GM23248 (cell line): ENCODE data around the gene NUP210. TPM values are rescaled to one million over a fixed set of nuclear protein-coding genes. Genes with fewer than 3 reads are reported as not detected.

ENCODE experiments used
- DNase-seq: peaks from one replicate; pipeline ENCODE4 v3.0.0-alpha.2; 2015
- H2AFZ ChIP-seq: fragments of 200-600 bp; sonication (generic); 2 replicates; pipeline ENCODE4 v1.6.1; 2016; ENCODE audit warnings: antibody characterized with exemption
- H3F3A ChIP-seq: fragments of 200-600 bp; sonication (generic); 2 replicates; pipeline ENCODE4 v1.6.1; 2016; ENCODE audit warnings: mild to moderate bottlenecking, antibody characterized with exemption, mixed run types; ENCODE audit not compliant: insufficient read depth
- H3K27ac ChIP-seq: fragments of 200-600 bp; sonication (generic); 2 replicates; pipeline ENCODE4 v1.5.1; 2016; ENCODE audit warnings: mild to moderate bottlenecking
- H3K27me3 ChIP-seq: fragments of 200-600 bp; sonication (generic); replicated peaks from 2 replicates; pipeline ENCODE4 v1.6.1; 2016; ENCODE audit warnings: mild to moderate bottlenecking; ENCODE audit not compliant: insufficient read depth
- H3K36me3 ChIP-seq: fragments of 200-600 bp; sonication (generic); 2 replicates; pipeline ENCODE4 v1.6.1; 2016; ENCODE audit warnings: low read depth, mild to moderate bottlenecking
- H3K4me1 ChIP-seq: fragments of 200-600 bp; sonication (generic); 2 replicates; pipeline ENCODE4 v1.6.1; 2016; ENCODE audit warnings: mild to moderate bottlenecking; ENCODE audit not compliant: insufficient read depth
- H3K4me2 ChIP-seq: fragments of 200-600 bp; sonication (generic); one replicate; pipeline ENCODE4 v1.6.1; 2016; ENCODE audit warnings: mild to moderate bottlenecking; ENCODE audit not compliant: unreplicated experiment
- H3K4me3 ChIP-seq: fragments of 200-600 bp; sonication (generic); 2 replicates; pipeline ENCODE4 v1.5.1; 2016; ENCODE audit warnings: mild to moderate bottlenecking
- H3K79me2 ChIP-seq: fragments of 200-600 bp; sonication (generic); 2 replicates; pipeline ENCODE4 v1.6.1; 2016; ENCODE audit warnings: mild to moderate bottlenecking; ENCODE audit not compliant: insufficient read depth
- H3K9ac ChIP-seq: fragments of 200-600 bp; sonication (generic); 2 replicates; pipeline ENCODE4 v1.6.1; 2016; ENCODE audit warnings: mild to moderate bottlenecking
- H3K9me2 ChIP-seq: fragments of 200-600 bp; sonication (generic); 2 replicates; pipeline ENCODE4 v1.6.1; 2016; ENCODE audit warnings: mixed run types, mild to moderate bottlenecking, moderate library complexity; ENCODE audit not compliant: insufficient read depth
- H3K9me3 ChIP-seq: fragments of 200-600 bp; sonication (generic); one replicate; pipeline ENCODE4 v1.6.1; 2017; ENCODE audit warnings: low read depth
- H4K20me1 ChIP-seq: fragments of 200-600 bp; sonication (generic); 2 replicates; pipeline ENCODE4 v1.6.0; 2016; ENCODE audit not compliant: insufficient read depth
- EZH2 ChIP-seq: fragments of 200-600 bp; sonication (generic); IDR thresholded peaks from 2 replicates; pipeline ENCODE4 v1.6.1; 2018; ENCODE audit warnings: antibody characterized with exemption, mild to moderate bottlenecking; ENCODE audit not compliant: insufficient read depth, poor library complexity, severe bottlenecking
- EZH2phosphoT487 ChIP-seq: fragments of 200-600 bp; sonication (generic); IDR thresholded peaks from 2 replicates; pipeline ENCODE4 v1.6.1; 2018; ENCODE audit warnings: antibody characterized with exemption, moderate library complexity, mild to moderate bottlenecking, low read depth; ENCODE audit not compliant: insufficient read depth
- WGBS, 2 experiments: methylation state at CpG; one replicate each; pipeline ENCODE4 v1.1.6; 2015 to 2017; ENCODE audit warnings: low lambda C conversion rate in 2 of 2, low coverage in 1 of 2; ENCODE audit errors: missing lambda C conversion rate in 2 of 2; 5-methylcytosine and 5-hydroxymethylcytosine counted together
- in situ Hi-C: fragments of 300-500 bp; cut with MboI; formaldehyde crosslinking; loops from 2 replicates; pipeline ENCODE4 v1.15.0; 2020
- polyA plus RNA-seq: library from polyadenylated mRNA; unstranded; fragments of >200 nt; fragmentation: Nextera tagmentation; extraction: Ambion mirVana; gene quantifications from 2 replicates; pipeline ENCODE4 v1.2.1, GENCODE V29; 2016
- total RNA-seq: library from RNA; depleted of rRNA; stranded (reverse); fragments of >200 nt; shearing (Covaris generic); gene quantifications from 2 replicates; pipeline ENCODE4 v1.2.3, GENCODE V29; 2014

NUP210 gene
- total and polyA plus RNA-seq, 2 experiments from 2014 or later, result 0.04 TPM; not detected in 1

GRCh38 chr3:13300546-13301285, 119.4 kb downstream of the NUP210 start:
- H4K20me1 ChIP-seq, result no peaks in the 10 kb centered on the region
- no peaks in the 10 kb centered on the region for H3F3A ChIP-seq
- H3K4me2 ChIP-seq, result no peak overlapping the region
- no peak overlapping the region for H2AFZ ChIP-seq
- no peak overlapping the region for H3K9ac ChIP-seq
- no peaks in the 10 kb centered on the region for H3K36me3 ChIP-seq
- H3K9me2 ChIP-seq, result no peaks in the 10 kb centered on the region
- H3K4me1 ChIP-seq, result no peaks in the 10 kb centered on the region
- no peak for DNase-seq
- 50 to 51% methylated on average over 5 of the region's 5 CpGs for WGBS, 2 experiments
- no peak overlapping the region for H3K4me3 ChIP-seq
- H3K9me3 ChIP-seq, result no peaks in the 10 kb centered on the region
- H3K27ac ChIP-seq, result no peak overlapping the region
- in situ Hi-C loops, result no loop called here
- TF ChIP-seq EZH2, result no peak
- no peak for TF ChIP-seq EZH2phosphoT487
- no peaks in the 10 kb centered on the region for H3K79me2 ChIP-seq
- 0 out of 2 replicates have a peak, but pooled peaks cover 5% of the 10 kb centered on the region for H3K27me3 ChIP-seq

GRCh38 chr3:13299531-13300155, 120.5 kb downstream of the NUP210 start:
- in situ Hi-C loops, result no loop called here
- TF ChIP-seq EZH2 (no peak), EZH2phosphoT487 (no peak)
- WGBS, 2 experiments, result 46 to 58% methylated on average over 7 of the region's 7 CpGs

GRCh38 chr3:13296662-13297061, 123.5 kb downstream of the NUP210 start:
- H4K20me1 ChIP-seq, result no peaks in the 10 kb centered on the region
- in situ Hi-C loops, result no loop called here
- WGBS, 2 experiments, result 11 to 12% methylated on average over 6 of the region's 6 CpGs

More at GRCh38 chr3:13299531-13300155, 120.5 kb downstream of the NUP210 start:
- no peaks in the 10 kb centered on the region for H3K9me2 ChIP-seq
- H3F3A ChIP-seq, result no peaks in the 10 kb centered on the region
- H3K4me1 ChIP-seq, result no peaks in the 10 kb centered on the region
- H3K9me3 ChIP-seq, result no peaks in the 10 kb centered on the region
- H3K4me2 ChIP-seq, result no peak overlapping the region
- 0 out of 2 replicates have a peak, but pooled peaks cover 5% of the 10 kb centered on the region for H3K27me3 ChIP-seq
- H3K36me3 ChIP-seq, result no peaks in the 10 kb centered on the region
- H4K20me1 ChIP-seq, result no peaks in the 10 kb centered on the region
- no peak overlapping the region for H3K4me3 ChIP-seq
- no peak overlapping the region for H3K9ac ChIP-seq
- no peak overlapping the region for H2AFZ ChIP-seq
- H3K79me2 ChIP-seq, result no peaks in the 10 kb centered on the region
- H3K27ac ChIP-seq, result no peak overlapping the region
- no peak for DNase-seq

GRCh38 chr3:13294442-13295351, 125.4 kb downstream of the NUP210 start:
- Histone ChIP-seq H4K20me1 (no peaks in the 10 kb centered on the region), H3K9me3 (no peaks in the 10 kb centered on the region), H3K27me3 (peaks cover 9% of the 10 kb centered on the region; the same call in 1 of the 2 replicates), H3K4me3 (no peak overlapping the region), H3K9ac (no peak overlapping the region), H3F3A (no peaks in the 10 kb centered on the region), H2AFZ (no peak overlapping the region), H3K4me2 (no peak overlapping the region), H3K79me2 (no peaks in the 10 kb centered on the region), H3K27ac (no peak overlapping the region), H3K4me1 (no peaks in the 10 kb centered on the region), H3K9me2 (no peaks in the 10 kb centered on the region), H3K36me3 (no peaks in the 10 kb centered on the region)
- TF ChIP-seq EZH2, result no peak
- TF ChIP-seq EZH2phosphoT487, result no peak
- 64 to 66% methylated on average over 18 of the region's 18 CpGs for WGBS, 2 experiments
- DNase-seq, result no peak
- in situ Hi-C loops, result no loop called here

More at GRCh38 chr3:13296662-13297061, 123.5 kb downstream of the NUP210 start:
- H3K36me3 ChIP-seq, result no peaks in the 10 kb centered on the region
- H3K4me1 ChIP-seq, result no peaks in the 10 kb centered on the region
- no peak overlapping the region for H3K4me2 ChIP-seq
- no peaks in the 10 kb centered on the region for H3K79me2 ChIP-seq
- DNase-seq, result no peak
- no peaks in the 10 kb centered on the region for H3K9me2 ChIP-seq
- no peaks in the 10 kb centered on the region for H3F3A ChIP-seq
- H3K4me3 ChIP-seq, result no peak overlapping the region
- H3K9ac ChIP-seq, result no peak overlapping the region
- peaks cover 5% of the 10 kb centered on the region; the same call in 1 of the 2 replicates for H3K27me3 ChIP-seq
- no peak overlapping the region for H3K27ac ChIP-seq
- H2AFZ ChIP-seq, result no peak overlapping the region
- TF ChIP-seq EZH2, result no peak
- no peak for TF ChIP-seq EZH2phosphoT487
- no peaks in the 10 kb centered on the region for H3K9me3 ChIP-seq
